ENCODE data around the gene BICD2.

DNA sequence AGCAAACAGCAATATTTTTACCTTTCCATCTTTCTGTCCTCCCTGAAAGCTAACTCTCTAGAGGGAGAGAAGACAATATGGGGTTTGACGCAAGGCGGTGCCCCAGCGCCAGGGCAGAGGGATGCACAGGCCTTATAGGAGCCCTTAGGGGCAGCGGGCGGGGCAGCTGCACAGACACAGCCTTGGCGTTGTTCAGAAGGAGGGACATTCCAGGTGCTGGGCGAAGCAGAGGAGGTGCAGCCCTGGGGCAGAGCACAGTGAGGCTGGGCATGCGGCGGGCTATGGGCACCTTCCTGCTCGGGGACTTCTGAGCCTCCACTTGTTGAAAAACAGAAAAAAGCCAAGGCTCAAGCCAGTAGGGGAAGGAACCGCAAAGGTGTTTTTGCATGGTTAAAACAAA lies 33.7 kb upstream of the BICD2 start:
- TF ChIP-seq, protein P1, sequence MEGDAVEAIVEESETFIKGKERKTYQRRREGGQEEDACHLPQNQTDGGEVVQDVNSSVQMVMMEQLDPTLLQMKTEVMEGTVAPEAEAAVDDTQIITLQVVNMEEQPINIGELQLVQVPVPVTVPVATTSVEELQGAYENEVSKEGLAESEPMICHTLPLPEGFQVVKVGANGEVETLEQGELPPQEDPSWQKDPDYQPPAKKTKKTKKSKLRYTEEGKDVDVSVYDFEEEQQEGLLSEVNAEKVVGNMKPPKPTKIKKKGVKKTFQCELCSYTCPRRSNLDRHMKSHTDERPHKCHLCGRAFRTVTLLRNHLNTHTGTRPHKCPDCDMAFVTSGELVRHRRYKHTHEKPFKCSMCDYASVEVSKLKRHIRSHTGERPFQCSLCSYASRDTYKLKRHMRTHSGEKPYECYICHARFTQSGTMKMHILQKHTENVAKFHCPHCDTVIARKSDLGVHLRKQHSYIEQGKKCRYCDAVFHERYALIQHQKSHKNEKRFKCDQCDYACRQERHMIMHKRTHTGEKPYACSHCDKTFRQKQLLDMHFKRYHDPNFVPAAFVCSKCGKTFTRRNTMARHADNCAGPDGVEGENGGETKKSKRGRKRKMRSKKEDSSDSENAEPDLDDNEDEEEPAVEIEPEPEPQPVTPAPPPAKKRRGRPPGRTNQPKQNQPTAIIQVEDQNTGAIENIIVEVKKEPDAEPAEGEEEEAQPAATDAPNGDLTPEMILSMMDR (IDR thresholded peaks at IDR 0.05; ENCODE audit: poor library complexity, severe bottlenecking) = no peak
- TF ChIP-seq EZH2 (IDR thresholded peaks at IDR 0.05; ENCODE audit: borderline replicate concordance, insufficient read depth, low read length, poor library complexity, severe bottlenecking) = no peak
- no peak for TF ChIP-seq TAF1 (IDR thresholded peaks at IDR 0.05; ENCODE audit: low read depth)
- TF ChIP-seq, protein P2, sequence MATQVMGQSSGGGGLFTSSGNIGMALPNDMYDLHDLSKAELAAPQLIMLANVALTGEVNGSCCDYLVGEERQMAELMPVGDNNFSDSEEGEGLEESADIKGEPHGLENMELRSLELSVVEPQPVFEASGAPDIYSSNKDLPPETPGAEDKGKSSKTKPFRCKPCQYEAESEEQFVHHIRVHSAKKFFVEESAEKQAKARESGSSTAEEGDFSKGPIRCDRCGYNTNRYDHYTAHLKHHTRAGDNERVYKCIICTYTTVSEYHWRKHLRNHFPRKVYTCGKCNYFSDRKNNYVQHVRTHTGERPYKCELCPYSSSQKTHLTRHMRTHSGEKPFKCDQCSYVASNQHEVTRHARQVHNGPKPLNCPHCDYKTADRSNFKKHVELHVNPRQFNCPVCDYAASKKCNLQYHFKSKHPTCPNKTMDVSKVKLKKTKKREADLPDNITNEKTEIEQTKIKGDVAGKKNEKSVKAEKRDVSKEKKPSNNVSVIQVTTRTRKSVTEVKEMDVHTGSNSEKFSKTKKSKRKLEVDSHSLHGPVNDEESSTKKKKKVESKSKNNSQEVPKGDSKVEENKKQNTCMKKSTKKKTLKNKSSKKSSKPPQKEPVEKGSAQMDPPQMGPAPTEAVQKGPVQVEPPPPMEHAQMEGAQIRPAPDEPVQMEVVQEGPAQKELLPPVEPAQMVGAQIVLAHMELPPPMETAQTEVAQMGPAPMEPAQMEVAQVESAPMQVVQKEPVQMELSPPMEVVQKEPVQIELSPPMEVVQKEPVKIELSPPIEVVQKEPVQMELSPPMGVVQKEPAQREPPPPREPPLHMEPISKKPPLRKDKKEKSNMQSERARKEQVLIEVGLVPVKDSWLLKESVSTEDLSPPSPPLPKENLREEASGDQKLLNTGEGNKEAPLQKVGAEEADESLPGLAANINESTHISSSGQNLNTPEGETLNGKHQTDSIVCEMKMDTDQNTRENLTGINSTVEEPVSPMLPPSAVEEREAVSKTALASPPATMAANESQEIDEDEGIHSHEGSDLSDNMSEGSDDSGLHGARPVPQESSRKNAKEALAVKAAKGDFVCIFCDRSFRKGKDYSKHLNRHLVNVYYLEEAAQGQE (IDR thresholded peaks at IDR 0.05; ENCODE audit: borderline replicate concordance) = no peak
- no peak for TF ChIP-seq POLR2AphosphoS5 (IDR thresholded peaks at IDR 0.05)

All from neural cell (in vitro differentiated cells).